ENCODE results near the gene ALMS1.
"Not testable (repeated sequence)": the region's sequence is repeated elsewhere in the genome, so short reads cannot be mapped to it uniquely, and the experiment has no call there.

DNA sequence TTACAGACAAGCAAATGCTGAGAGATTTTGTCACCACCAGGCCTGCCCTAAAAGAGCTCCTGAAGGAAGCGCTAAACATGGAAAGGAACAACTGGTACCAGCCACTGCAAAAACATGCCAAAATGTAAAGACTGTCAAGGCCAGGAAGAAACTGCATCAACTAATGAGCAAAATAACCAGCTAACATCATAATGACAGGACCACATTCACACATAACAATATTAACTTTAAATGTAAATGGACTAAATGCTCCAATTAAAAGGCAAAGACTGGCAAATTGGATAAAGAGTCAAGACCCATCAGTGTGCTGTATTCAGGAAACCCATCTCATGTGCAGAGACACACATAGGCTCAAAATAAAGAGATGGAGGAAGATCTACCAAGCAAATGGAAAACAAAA is 76.8 kb downstream of the ALMS1 start:
- TF ChIP-seq, protein P1, sequence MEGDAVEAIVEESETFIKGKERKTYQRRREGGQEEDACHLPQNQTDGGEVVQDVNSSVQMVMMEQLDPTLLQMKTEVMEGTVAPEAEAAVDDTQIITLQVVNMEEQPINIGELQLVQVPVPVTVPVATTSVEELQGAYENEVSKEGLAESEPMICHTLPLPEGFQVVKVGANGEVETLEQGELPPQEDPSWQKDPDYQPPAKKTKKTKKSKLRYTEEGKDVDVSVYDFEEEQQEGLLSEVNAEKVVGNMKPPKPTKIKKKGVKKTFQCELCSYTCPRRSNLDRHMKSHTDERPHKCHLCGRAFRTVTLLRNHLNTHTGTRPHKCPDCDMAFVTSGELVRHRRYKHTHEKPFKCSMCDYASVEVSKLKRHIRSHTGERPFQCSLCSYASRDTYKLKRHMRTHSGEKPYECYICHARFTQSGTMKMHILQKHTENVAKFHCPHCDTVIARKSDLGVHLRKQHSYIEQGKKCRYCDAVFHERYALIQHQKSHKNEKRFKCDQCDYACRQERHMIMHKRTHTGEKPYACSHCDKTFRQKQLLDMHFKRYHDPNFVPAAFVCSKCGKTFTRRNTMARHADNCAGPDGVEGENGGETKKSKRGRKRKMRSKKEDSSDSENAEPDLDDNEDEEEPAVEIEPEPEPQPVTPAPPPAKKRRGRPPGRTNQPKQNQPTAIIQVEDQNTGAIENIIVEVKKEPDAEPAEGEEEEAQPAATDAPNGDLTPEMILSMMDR (IDR thresholded peaks at IDR 0.05): not testable (repeated sequence)
- TF ChIP-seq EP300, POLR2AphosphoS5 (IDR thresholded peaks at IDR 0.05): not testable (repeated sequence)
